Keratinocyte (primary cell): Measurements from ENCODE around the gene PYY. TPM values are rescaled to one million over a fixed set of nuclear protein-coding genes. Genes with fewer than 3 reads are reported as not detected.

Experiments
- DNase-seq: peaks from one replicate; pipeline ENCODE4 v3.0.0-alpha.2; 2011; ENCODE audit warnings: low read depth, missing footprints, low spot score
- FAIRE-seq: peaks from 2 replicates; lab custom pipeline; 2011; peaks lifted over from hg19 to GRCh38; lab: Jason Lieb, UNC
- H2AFZ ChIP-seq: 2 replicates; pipeline ENCODE4 v1.6.0; 2012; ENCODE audit warnings: low read length, control low read depth, inconsistent platforms; ENCODE audit not compliant: control insufficient read depth
- H3K27ac ChIP-seq: 2 replicates; pipeline ENCODE4 v1.5.1; 2011; ENCODE audit warnings: low read length; ENCODE audit not compliant: control insufficient read depth, insufficient read depth
- H3K27me3 ChIP-seq: 3 replicates; pipeline ENCODE4 v1.6.0; 2011; ENCODE audit warnings: low read length; ENCODE audit not compliant: control insufficient read depth, insufficient read depth; ENCODE audit errors: extremely low read depth
- H3K36me3 ChIP-seq, 2 experiments: 2 replicates in 1 of 2; 3 replicates in 1 of 2; pipeline ENCODE4 v1.5.1; 2011; ENCODE audit warnings: low read length in 2 of 2, mild to moderate bottlenecking in 1 of 2; ENCODE audit not compliant: control insufficient read depth in 2 of 2, insufficient read depth in 2 of 2; ENCODE audit errors: extremely low read depth in 1 of 2
- H3K4me1 ChIP-seq: 3 replicates; pipeline ENCODE4 v1.5.1; 2011; ENCODE audit warnings: low read length; ENCODE audit not compliant: control insufficient read depth, insufficient read depth; ENCODE audit errors: extremely low read depth
- H3K4me2 ChIP-seq: 3 replicates; pipeline ENCODE4 v1.6.0; 2011; ENCODE audit warnings: low read depth, low read length; ENCODE audit not compliant: control insufficient read depth, insufficient read depth; ENCODE audit errors: extremely low read depth
- H3K4me3 ChIP-seq, 3 experiments: fragments of 200-600 bp in 1 of 3; sonication (generic) in 1 of 3; 2 replicates in 2 of 3; 3 replicates in 1 of 3; pipeline ENCODE4 v1.5.1; 2011 to 2016; ENCODE audit warnings: low read length in 3 of 3, mild to moderate bottlenecking in 3 of 3, control low read depth in 2 of 3, inconsistent platforms in 1 of 3, low read depth in 1 of 3, mixed read lengths in 1 of 3, mixed run types in 1 of 3, moderate library complexity in 1 of 3; ENCODE audit not compliant: control insufficient read depth in 2 of 3, insufficient read depth in 2 of 3; ENCODE audit errors: extremely low read depth in 1 of 3
- H3K79me2 ChIP-seq: 2 replicates; pipeline ENCODE4 v1.6.0; 2012; ENCODE audit warnings: low read length; ENCODE audit not compliant: control insufficient read depth, insufficient read depth
- H3K9ac ChIP-seq: 3 replicates; pipeline ENCODE4 v1.6.0; 2011; ENCODE audit warnings: low read length; ENCODE audit not compliant: control insufficient read depth, insufficient read depth; ENCODE audit errors: extremely low read depth
- H3K9me1 ChIP-seq: 3 replicates; pipeline ENCODE4 v1.6.0; 2011; ENCODE audit warnings: low read length; ENCODE audit not compliant: control insufficient read depth, insufficient read depth; ENCODE audit errors: extremely low read depth
- H3K9me3 ChIP-seq: 2 replicates; pipeline ENCODE4 v1.5.1; 2012; ENCODE audit warnings: low read depth, low read length; ENCODE audit not compliant: control insufficient read depth
- H4K20me1 ChIP-seq: 3 replicates; pipeline ENCODE4 v1.6.0; 2011; ENCODE audit warnings: low read length; ENCODE audit not compliant: control insufficient read depth, insufficient read depth; ENCODE audit errors: extremely low read depth
- EZH2 ChIP-seq: IDR thresholded peaks from one replicate; pipeline ENCODE4 v1.6.1; 2012; ENCODE audit warnings: inconsistent platforms, mild to moderate bottlenecking, low read length, moderate library complexity
- dilution Hi-C: fragments of 300-500 bp; cut with MboI; formaldehyde crosslinking; loops from one replicate; pipeline ENCODE4 v1.7.0; 2020; ENCODE audit warnings: low sequenced_read_pairs; ENCODE audit not compliant: extremely low pct_ligation_motif_present
- polyA plus RNA-seq, 5 experiments: library from polyadenylated mRNA; depleted of rRNA in 3 of 5; stranded (reverse) in 3 of 5; stranded (forward) in 1 of 5; unstranded in 1 of 5; fragments of >200 nt; gene quantifications; 1 replicate in 1 of 5; 2 replicates in 3 of 5; 3 replicates in 1 of 5; pipeline versions ENCODE4 v1.2.1 to v1.2.3, GENCODE V29; 2011 to 2012; ENCODE audit warnings: missing spikeins in 2 of 5, low read depth in 1 of 5, low replicate concordance in 1 of 5
- TF ChIP-seq, protein P1 (sequence below), 3 experiments: IDR thresholded peaks in 1 of 3; conservative IDR thresholded peaks in 1 of 3; optimal IDR thresholded peaks in 1 of 3; 2 replicates in 2 of 3; 3 replicates in 1 of 3; pipeline versions ENCODE3 to v1.5.1; 2011; ENCODE audit warnings: low read length in 3 of 3, mild to moderate bottlenecking in 3 of 3, moderate library complexity in 2 of 3, control low read depth in 1 of 3, inconsistent platforms in 1 of 3; ENCODE audit not compliant: insufficient read depth in 2 of 3; ENCODE audit errors: extremely low read depth in 1 of 3

The PYY gene
- polyA plus RNA-seq, 1 donor (not counting 4 experiments of a cell fraction or from before 2014, with no cell fraction given) = not detected

DNA sequence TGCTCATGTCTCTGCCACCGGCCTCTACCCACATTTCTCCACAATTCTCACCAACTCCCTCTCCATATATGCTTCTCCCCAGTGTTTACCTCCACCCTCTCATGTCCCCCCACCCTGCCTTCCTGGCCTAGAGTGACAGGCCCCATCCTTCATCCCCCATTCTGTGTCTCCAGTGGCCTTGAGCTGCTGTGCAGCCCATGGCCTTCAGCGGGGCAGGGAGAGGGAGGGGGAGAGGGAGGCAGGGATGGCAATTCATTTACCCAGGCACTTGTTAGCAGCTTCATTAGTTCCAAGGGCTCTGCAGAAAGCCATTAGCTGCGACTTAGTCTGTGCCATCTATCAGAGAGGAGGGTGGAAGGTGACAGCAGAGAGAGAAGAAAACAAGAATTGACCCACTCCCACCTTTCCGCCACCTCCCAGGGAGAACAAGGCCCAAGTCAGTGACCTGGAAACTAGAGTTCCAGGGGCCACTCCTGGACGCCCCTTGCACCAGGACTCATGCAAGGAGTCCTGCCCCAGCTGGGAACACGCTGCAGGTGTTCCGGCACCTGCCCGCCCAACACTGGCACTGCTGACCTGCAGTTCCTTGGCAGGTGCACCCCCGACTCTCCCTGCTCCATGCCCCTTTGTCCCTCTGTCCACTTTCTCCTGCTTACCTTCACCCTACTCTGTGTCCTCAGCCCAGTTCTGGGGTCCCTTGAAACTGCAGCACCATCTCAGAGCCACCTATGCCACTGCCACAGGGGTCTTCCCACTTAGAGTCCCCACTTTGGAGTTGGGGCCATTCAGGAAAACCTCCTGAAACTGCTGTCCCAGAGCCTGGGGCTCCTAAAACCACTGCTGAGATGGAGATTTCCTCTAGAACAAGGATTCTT is 23.5 kb upstream of the PYY start:
- no peaks in the 10 kb centered on the region for H4K20me1 ChIP-seq
- H3K4me3 ChIP-seq = no peak overlapping the region
- no peak overlapping the region for H3K9ac ChIP-seq
- no peaks in the 10 kb centered on the region for H3K9me1 ChIP-seq
- no peak for DNase-seq
- no peak overlapping the region for H3K4me2 ChIP-seq
- H3K27ac ChIP-seq = no peak overlapping the region
- no peaks in the 10 kb centered on the region for H3K36me3 ChIP-seq
- H3K79me2 ChIP-seq = no peaks in the 10 kb centered on the region
- dilution Hi-C loops = no loop called here
- H3K9me3 ChIP-seq = no peaks in the 10 kb centered on the region
- H2AFZ ChIP-seq = no peak overlapping the region
- peaks cover 31% of the 10 kb centered on the region for H3K27me3 ChIP-seq
- TF ChIP-seq EZH2 = no peak
- TF ChIP-seq, protein P1, sequence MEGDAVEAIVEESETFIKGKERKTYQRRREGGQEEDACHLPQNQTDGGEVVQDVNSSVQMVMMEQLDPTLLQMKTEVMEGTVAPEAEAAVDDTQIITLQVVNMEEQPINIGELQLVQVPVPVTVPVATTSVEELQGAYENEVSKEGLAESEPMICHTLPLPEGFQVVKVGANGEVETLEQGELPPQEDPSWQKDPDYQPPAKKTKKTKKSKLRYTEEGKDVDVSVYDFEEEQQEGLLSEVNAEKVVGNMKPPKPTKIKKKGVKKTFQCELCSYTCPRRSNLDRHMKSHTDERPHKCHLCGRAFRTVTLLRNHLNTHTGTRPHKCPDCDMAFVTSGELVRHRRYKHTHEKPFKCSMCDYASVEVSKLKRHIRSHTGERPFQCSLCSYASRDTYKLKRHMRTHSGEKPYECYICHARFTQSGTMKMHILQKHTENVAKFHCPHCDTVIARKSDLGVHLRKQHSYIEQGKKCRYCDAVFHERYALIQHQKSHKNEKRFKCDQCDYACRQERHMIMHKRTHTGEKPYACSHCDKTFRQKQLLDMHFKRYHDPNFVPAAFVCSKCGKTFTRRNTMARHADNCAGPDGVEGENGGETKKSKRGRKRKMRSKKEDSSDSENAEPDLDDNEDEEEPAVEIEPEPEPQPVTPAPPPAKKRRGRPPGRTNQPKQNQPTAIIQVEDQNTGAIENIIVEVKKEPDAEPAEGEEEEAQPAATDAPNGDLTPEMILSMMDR (optimal IDR thresholded peaks at IDR 0.05 in 1 of 3, IDR thresholded peaks at IDR 0.05 in 1 of 3, conservative IDR thresholded peaks at IDR 0.05 in 1 of 3; ENCODE audit: extremely low read depth in 1 of 3, insufficient read depth in 2 of 3, low read length in 3 of 3) = no peak
- H3K4me1 ChIP-seq = no peaks in the 10 kb centered on the region
- FAIRE-seq = no peak

DNA sequence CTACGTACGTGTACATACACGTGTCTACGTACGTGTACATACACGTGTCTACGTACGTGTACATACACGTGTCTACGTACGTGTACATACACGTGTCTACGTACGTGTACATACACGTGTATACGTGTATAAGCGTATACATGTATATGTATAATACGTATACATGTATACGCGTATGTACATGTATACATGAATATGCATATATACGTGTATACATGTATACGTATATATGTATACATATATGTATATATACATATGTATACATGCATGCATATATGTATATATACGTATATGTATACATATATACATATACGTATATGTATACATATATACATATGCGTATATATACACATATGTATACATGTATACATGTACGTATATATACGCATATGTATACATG is 22.2 kb upstream of the PYY start:
- no peaks in the 10 kb centered on the region for H3K4me1 ChIP-seq
- H2AFZ ChIP-seq = no peak overlapping the region
- FAIRE-seq (no peak), DNase-seq (no peak)
- no peak overlapping the region for H3K4me3 ChIP-seq
- dilution Hi-C loops = no loop called here
- H3K9me3 ChIP-seq = no peaks in the 10 kb centered on the region
- H3K9me1 ChIP-seq = no peaks in the 10 kb centered on the region
- no peak overlapping the region for H3K27ac ChIP-seq
- H3K79me2 ChIP-seq = no peaks in the 10 kb centered on the region
- no peaks in the 10 kb centered on the region for H4K20me1 ChIP-seq
- no peak overlapping the region for H3K4me2 ChIP-seq
- H3K27me3 ChIP-seq = peaks cover 28% of the 10 kb centered on the region
- H3K36me3 ChIP-seq = no peaks in the 10 kb centered on the region
- TF ChIP-seq, protein P1 (optimal IDR thresholded peaks at IDR 0.05 in 1 of 3, IDR thresholded peaks at IDR 0.05 in 1 of 3, conservative IDR thresholded peaks at IDR 0.05 in 1 of 3; ENCODE audit: extremely low read depth in 1 of 3, insufficient read depth in 2 of 3, low read length in 3 of 3) = no peak
- TF ChIP-seq EZH2 = no peak
- H3K9ac ChIP-seq = no peak overlapping the region
